Measurements from ENCODE around the gene PTH2.

DNA sequence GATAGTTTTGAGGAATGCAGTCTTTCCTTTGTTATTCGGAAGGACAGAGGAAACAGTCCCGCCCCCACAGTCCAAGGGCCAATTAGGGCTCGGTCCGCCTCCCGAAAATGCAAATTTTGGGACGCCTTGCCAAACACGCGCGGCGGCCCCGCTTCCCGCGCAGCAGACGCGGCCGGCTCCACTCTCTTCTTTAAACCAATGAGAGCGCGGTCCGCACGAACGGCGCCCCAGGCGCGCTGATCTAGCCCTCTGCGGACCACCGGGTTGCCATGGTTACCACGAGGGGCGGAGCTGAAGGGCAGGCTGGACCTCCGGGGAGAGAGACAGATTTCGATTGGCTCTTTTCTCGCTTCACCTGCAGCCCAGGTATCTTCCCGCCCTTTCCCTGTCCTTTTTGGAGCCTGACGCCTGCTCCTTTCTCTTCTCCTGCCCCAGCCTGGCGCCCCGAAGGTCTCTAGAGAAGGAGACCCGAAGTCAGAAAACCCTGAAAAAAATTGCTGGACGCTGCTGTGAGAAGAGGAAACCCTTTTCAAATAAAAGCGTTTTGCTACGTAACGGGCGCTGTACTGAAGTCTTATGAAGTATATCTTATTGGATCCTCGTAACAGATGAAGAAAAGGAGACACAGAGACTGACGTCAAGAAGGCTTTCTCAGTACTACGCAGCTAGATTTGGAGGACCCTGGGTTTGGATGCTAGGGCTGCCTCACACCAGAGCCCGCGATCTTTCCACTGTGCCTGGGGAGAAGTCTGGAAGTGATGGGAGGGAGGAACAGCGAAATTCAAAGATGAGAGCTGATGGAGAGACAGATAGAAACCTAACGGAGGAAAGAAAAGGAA is 2.0 kb downstream of the PTH2 start:
- TF ChIP-seq, protein P1, sequence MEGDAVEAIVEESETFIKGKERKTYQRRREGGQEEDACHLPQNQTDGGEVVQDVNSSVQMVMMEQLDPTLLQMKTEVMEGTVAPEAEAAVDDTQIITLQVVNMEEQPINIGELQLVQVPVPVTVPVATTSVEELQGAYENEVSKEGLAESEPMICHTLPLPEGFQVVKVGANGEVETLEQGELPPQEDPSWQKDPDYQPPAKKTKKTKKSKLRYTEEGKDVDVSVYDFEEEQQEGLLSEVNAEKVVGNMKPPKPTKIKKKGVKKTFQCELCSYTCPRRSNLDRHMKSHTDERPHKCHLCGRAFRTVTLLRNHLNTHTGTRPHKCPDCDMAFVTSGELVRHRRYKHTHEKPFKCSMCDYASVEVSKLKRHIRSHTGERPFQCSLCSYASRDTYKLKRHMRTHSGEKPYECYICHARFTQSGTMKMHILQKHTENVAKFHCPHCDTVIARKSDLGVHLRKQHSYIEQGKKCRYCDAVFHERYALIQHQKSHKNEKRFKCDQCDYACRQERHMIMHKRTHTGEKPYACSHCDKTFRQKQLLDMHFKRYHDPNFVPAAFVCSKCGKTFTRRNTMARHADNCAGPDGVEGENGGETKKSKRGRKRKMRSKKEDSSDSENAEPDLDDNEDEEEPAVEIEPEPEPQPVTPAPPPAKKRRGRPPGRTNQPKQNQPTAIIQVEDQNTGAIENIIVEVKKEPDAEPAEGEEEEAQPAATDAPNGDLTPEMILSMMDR (IDR thresholded peaks at IDR 0.05; ENCODE audit: low read length): no peak
- no peak for TF ChIP-seq EZH2 (IDR thresholded peaks at IDR 0.05; ENCODE audit: borderline replicate concordance, low read length)

Data from OCI-LY1 (cell line).